A549 (cell line): ENCODE data around the gene CARD9.

Source experiments
- CTCF ChIP-seq: fragments of >200 bp; sonication (Bioruptor Twin); formaldehyde crosslinking; IDR thresholded peaks from 3 replicates; pipeline ENCODE4 v1.5.1; 2016
- EP300 ChIP-seq, 2 experiments: fragments of >200 bp; sonication (Bioruptor Twin); formaldehyde crosslinking; IDR thresholded peaks; 2 replicates in 1 of 2; 3 replicates in 1 of 2; pipeline ENCODE4 v1.6.1; 2016 to 2017

GRCh38 chr9:136422876-136423275 is 49.4 kb upstream of the CARD9 start:
- no peak for TF ChIP-seq CTCF
- TF ChIP-seq EP300 (IDR thresholded peaks at IDR 0.05), result no peak
